Measurements from ENCODE around the gene SHKBP1. TPM values are rescaled to one million over a fixed set of nuclear protein-coding genes. Genes with fewer than 3 reads are reported as not detected.

Gene SHKBP1
- total and polyA plus RNA-seq, 2 donors from 2014 or later: 69.6 to 91.3 TPM

GRCh38 chr19:40611096-40611495 is 34.4 kb downstream of the SHKBP1 start:
- Histone ChIP-seq H3K4me1 (ENCODE audit: control insufficient read depth in 2 of 3, insufficient read depth in 2 of 3, low read depth in 1 of 3, low read length in 3 of 3) (peaks cover 0 to 8% (median 0%) of the 10 kb centered on the region in 3 donors), H3K27ac (ENCODE audit: low read depth in 2 of 2, low read length in 2 of 2) (no peak overlapping the region), H3K9ac (ENCODE audit: low read length in 3 of 3) (no peak overlapping the region), H3K36me3 (ENCODE audit: control insufficient read depth in 2 of 3, insufficient read depth in 3 of 3, low read length in 3 of 3) (peaks cover 0 to 3% (median 0%) of the 10 kb centered on the region in 3 donors), H3K27me3 (ENCODE audit: control insufficient read depth, insufficient read depth, low read length) (no peaks in the 10 kb centered on the region), H3K4me3 (ENCODE audit: low read length in 3 of 3) (no peak overlapping the region), H3K9me3 (ENCODE audit: control insufficient read depth in 2 of 3, insufficient read depth in 1 of 3, low read length in 3 of 3) (no peaks in the 10 kb centered on the region)
- DNase-seq: peak in 2 of 5 donors; percentile 63 to 80
- intact Hi-C loops (cut with DNase I): no loop called here
- no peak for FAIRE-seq
- TF ChIP-seq CTCF (IDR thresholded peaks at IDR 0.05; ENCODE audit: borderline replicate concordance, extremely low read depth, insufficient read depth): no peak

GRCh38 chr19:40611900-40612698 is 35.4 kb downstream of the SHKBP1 start:
- DNase-seq (peak in 2 of 5 donors; percentile 73 to 78), FAIRE-seq (no peak)
- intact Hi-C loops (cut with DNase I): no loop called here
- Histone ChIP-seq H3K4me3 (ENCODE audit: low read length in 3 of 3) (no peak overlapping the region), H3K9me3 (ENCODE audit: control insufficient read depth in 2 of 3, insufficient read depth in 1 of 3, low read length in 3 of 3) (no peaks in the 10 kb centered on the region), H3K4me1 (ENCODE audit: control insufficient read depth in 2 of 3, insufficient read depth in 2 of 3, low read depth in 1 of 3, low read length in 3 of 3) (peaks cover 0 to 8% (median 0%) of the 10 kb centered on the region in 3 donors), H3K36me3 (ENCODE audit: control insufficient read depth in 2 of 3, insufficient read depth in 3 of 3, low read length in 3 of 3) (peaks cover 0 to 3% (median 0%) of the 10 kb centered on the region in 3 donors), H3K27me3 (ENCODE audit: control insufficient read depth, insufficient read depth, low read length) (no peaks in the 10 kb centered on the region), H3K27ac (ENCODE audit: low read depth in 2 of 2, low read length in 2 of 2) (no peak overlapping the region), H3K9ac (ENCODE audit: low read length in 3 of 3) (no peak overlapping the region)
- no peak for TF ChIP-seq CTCF (IDR thresholded peaks at IDR 0.05; ENCODE audit: borderline replicate concordance, extremely low read depth, insufficient read depth)

GRCh38 chr19:40612831-40613689 is 36.4 kb downstream of the SHKBP1 start:
- TF ChIP-seq CTCF (IDR thresholded peaks at IDR 0.05; ENCODE audit: borderline replicate concordance, extremely low read depth, insufficient read depth): no peak
- FAIRE-seq (no peak), DNase-seq (peak in 4 of 5 donors; percentile 60 to 89 (median 79))
- peak overlapping the region in 1 of 3 donors; percentile 39 for H3K9ac ChIP-seq (ENCODE audit: low read length in 3 of 3)
- H3K27ac ChIP-seq (ENCODE audit: low read depth in 2 of 2, low read length in 2 of 2): peak overlapping the region; percentile 51 to 54
- no peaks in the 10 kb centered on the region for H3K9me3 ChIP-seq (ENCODE audit: control insufficient read depth in 2 of 3, insufficient read depth in 1 of 3, low read length in 3 of 3)
- peaks cover 0 to 8% (median 0%) of the 10 kb centered on the region in 3 donors for H3K4me1 ChIP-seq (ENCODE audit: control insufficient read depth in 2 of 3, insufficient read depth in 2 of 3, low read depth in 1 of 3, low read length in 3 of 3)
- intact Hi-C loops (cut with DNase I): no loop called here
- H3K27me3 ChIP-seq (ENCODE audit: control insufficient read depth, insufficient read depth, low read length): no peaks in the 10 kb centered on the region
- H3K4me3 ChIP-seq (ENCODE audit: low read length in 3 of 3): peak overlapping the region in 2 of 3 donors; percentile 60 to 64
- peaks cover 0 to 3% (median 0%) of the 10 kb centered on the region in 3 donors for H3K36me3 ChIP-seq (ENCODE audit: control insufficient read depth in 2 of 3, insufficient read depth in 3 of 3, low read length in 3 of 3)

Measured in kidney (tissue), 14 donors.